ENCODE measurements around the gene SLC4A1AP. TPM values are rescaled to one million over a fixed set of nuclear protein-coding genes. Genes with fewer than 3 reads are reported as not detected.

Gene SLC4A1AP
- total RNA-seq, 1 experiment from 2014 or later: 20.8 TPM

DNA sequence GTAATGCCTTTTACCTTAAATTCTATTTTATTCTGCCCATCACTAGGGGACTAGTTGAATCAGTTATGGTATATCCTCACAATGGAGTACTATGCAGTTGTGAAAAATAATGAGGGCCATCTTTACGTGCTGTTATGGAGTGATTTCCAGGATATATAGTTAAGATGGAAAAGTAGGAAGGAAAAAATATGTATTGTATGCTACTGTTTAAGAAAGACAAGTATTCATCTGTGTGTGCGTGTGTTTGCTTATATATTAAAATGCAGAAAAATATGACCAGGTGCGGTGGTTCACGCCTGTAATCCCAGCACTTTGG lies 75.3 kb downstream of the SLC4A1AP start:
- no peaks in the 10 kb centered on the region; the same call in none of the 2 replicates for H3K27me3 Mint-ChIP-seq (ENCODE audit: low read depth)
- Histone ChIP-seq H3K14ac (ENCODE audit: insufficient read depth, low read length) (no peak overlapping the region), H2BK15ac (ENCODE audit: low read depth, low read length) (no peak overlapping the region), H3K79me1 (ENCODE audit: insufficient read depth, low read depth, low read length, poor library complexity, severe bottlenecking) (no peaks in the 10 kb centered on the region), H3K23ac (ENCODE audit: insufficient read length, low read depth, low read length) (no peak overlapping the region), H3K4me2 (ENCODE audit: insufficient read depth, insufficient read length, low read length) (no peak overlapping the region), H3K18ac (ENCODE audit: insufficient read length, low read depth, low read length) (no peak overlapping the region), H2AK5ac (ENCODE audit: insufficient read length, low read length) (no peak overlapping the region), H4K8ac (replicated peaks; ENCODE audit: insufficient read length, low read depth, low read length) (no peak overlapping the region), H3K23me2 (ENCODE audit: insufficient read length, low read depth, low read length, poor library complexity, severe bottlenecking) (peaks cover 10% of the 10 kb centered on the region), H4K20me1 (ENCODE audit: control insufficient read depth, insufficient read depth, insufficient read length) (no peaks in the 10 kb centered on the region), H3T11ph (ENCODE audit: low read length) (no peak overlapping the region), H3K4me1 (ENCODE audit: insufficient read depth, low read length) (no peaks in the 10 kb centered on the region), H3K27me3 (ENCODE audit: insufficient read depth, low read length) (no peaks in the 10 kb centered on the region), H3K9ac (ENCODE audit: extremely low read depth, insufficient read length, low read length) (no peak overlapping the region), H4K91ac (ENCODE audit: insufficient read length, low read depth, low read length) (no peak overlapping the region), H3K27ac (ENCODE audit: insufficient read length, low read depth, low read length) (no peak overlapping the region), H3K9me3 (ENCODE audit: control insufficient read depth, low read depth, low read length) (no peaks in the 10 kb centered on the region), H2BK20ac (ENCODE audit: low read depth, low read length, poor library complexity, severe bottlenecking) (no peak overlapping the region), H3K79me2 (ENCODE audit: insufficient read depth, low read length) (no peaks in the 10 kb centered on the region), H2AFZ (ENCODE audit: low read length) (no peak overlapping the region), H2BK120ac (ENCODE audit: low read depth, low read length, poor library complexity, severe bottlenecking) (no peak overlapping the region), H3K56ac (ENCODE audit: insufficient read length, low read depth, low read length) (no peak overlapping the region), H3K4ac (ENCODE audit: low read depth, low read length) (no peak overlapping the region), H4K5ac (ENCODE audit: insufficient read length, low read depth, low read length) (no peak overlapping the region), H2BK5ac (ENCODE audit: insufficient read length, low read length) (no peak overlapping the region), H2BK12ac (ENCODE audit: insufficient read length, low read depth, low read length) (no peak overlapping the region)
- no peak overlapping the region for H3K4me3 Mint-ChIP-seq
- peaks cover 11 to 12% of the 10 kb centered on the region in 2 experiments for H3K9me3 Mint-ChIP-seq
- peaks cover 0 to 12% (median 0%) of the 10 kb centered on the region in 3 experiments; a peak in 1 of 7 replicates for H3K36me3 Mint-ChIP-seq (ENCODE audit: insufficient read depth in 1 of 3, low read depth in 3 of 3)
- peaks cover 13 to 14% of the 10 kb centered on the region in 2 experiments for H3K4me1 Mint-ChIP-seq
- TF ChIP-seq, protein P1, sequence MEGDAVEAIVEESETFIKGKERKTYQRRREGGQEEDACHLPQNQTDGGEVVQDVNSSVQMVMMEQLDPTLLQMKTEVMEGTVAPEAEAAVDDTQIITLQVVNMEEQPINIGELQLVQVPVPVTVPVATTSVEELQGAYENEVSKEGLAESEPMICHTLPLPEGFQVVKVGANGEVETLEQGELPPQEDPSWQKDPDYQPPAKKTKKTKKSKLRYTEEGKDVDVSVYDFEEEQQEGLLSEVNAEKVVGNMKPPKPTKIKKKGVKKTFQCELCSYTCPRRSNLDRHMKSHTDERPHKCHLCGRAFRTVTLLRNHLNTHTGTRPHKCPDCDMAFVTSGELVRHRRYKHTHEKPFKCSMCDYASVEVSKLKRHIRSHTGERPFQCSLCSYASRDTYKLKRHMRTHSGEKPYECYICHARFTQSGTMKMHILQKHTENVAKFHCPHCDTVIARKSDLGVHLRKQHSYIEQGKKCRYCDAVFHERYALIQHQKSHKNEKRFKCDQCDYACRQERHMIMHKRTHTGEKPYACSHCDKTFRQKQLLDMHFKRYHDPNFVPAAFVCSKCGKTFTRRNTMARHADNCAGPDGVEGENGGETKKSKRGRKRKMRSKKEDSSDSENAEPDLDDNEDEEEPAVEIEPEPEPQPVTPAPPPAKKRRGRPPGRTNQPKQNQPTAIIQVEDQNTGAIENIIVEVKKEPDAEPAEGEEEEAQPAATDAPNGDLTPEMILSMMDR (conservative IDR thresholded peaks at IDR 0.05): no peak
- WGBS (ENCODE audit: extremely low coverage, insufficient read length, low lambda C conversion rate): no CpG with 5 or more reads among the region's 4 CpGs
- no peak overlapping the region for H3K27ac Mint-ChIP-seq
- DNase-seq: no peak

Data from H9 (cell line).